ENCODE results near the gene SERBP1. TPM values are rescaled to one million over a fixed set of nuclear protein-coding genes. Genes with fewer than 3 reads are reported as not detected.

The SERBP1 gene
- total RNA-seq, 4 donors from 2014 or later, result 203 to 254 (median 223) TPM

DNA sequence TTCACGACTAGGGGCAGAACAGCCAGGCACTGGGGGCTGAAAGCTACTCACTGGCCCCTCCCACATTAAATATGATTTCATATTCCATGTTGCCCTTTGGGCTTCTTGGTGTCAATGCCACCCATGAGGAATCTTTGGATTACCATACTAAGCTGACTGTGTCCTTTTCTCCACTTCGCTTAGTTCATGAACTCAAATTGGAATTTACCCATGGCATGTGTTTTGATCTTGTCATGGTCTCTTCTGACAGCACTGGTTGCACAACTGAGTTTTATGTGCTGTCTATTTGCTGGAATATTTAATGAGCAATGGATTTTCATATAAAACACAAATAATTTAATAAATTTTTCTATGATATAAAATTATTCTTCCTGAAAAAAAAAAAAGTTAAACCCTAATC, 59.2 kb downstream of the SERBP1 start:
- intact Hi-C loops (cut with DNase I), result no loop called here
- DNase-seq (ENCODE audit: extremely low spot score), result no peak
- no peaks in the 10 kb centered on the region for H3K36me3 ChIP-seq
- no peaks in the 10 kb centered on the region for H3K9me3 ChIP-seq
- TF ChIP-seq EP300 (IDR thresholded peaks at IDR 0.05), result no peak
- TF ChIP-seq POLR2AphosphoS5 (IDR thresholded peaks at IDR 0.05), result no peak
- no peak for TF ChIP-seq POLR2A (IDR thresholded peaks at IDR 0.05; ENCODE audit: low read depth)
- TF ChIP-seq, protein P1, sequence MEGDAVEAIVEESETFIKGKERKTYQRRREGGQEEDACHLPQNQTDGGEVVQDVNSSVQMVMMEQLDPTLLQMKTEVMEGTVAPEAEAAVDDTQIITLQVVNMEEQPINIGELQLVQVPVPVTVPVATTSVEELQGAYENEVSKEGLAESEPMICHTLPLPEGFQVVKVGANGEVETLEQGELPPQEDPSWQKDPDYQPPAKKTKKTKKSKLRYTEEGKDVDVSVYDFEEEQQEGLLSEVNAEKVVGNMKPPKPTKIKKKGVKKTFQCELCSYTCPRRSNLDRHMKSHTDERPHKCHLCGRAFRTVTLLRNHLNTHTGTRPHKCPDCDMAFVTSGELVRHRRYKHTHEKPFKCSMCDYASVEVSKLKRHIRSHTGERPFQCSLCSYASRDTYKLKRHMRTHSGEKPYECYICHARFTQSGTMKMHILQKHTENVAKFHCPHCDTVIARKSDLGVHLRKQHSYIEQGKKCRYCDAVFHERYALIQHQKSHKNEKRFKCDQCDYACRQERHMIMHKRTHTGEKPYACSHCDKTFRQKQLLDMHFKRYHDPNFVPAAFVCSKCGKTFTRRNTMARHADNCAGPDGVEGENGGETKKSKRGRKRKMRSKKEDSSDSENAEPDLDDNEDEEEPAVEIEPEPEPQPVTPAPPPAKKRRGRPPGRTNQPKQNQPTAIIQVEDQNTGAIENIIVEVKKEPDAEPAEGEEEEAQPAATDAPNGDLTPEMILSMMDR (IDR thresholded peaks at IDR 0.05), result no peak
- no peaks in the 10 kb centered on the region for H3K27me3 ChIP-seq
- no peak overlapping the region for H3K27ac ChIP-seq (replicated peaks in 1 of 4)
- 100% methylated on average over 2 of the region's 2 CpGs for WGBS
- H3K4me1 ChIP-seq, result peaks cover 0 to 4% (median 0%) of the 10 kb centered on the region in 4 donors
- no peak overlapping the region for H3K4me3 ChIP-seq

DNA sequence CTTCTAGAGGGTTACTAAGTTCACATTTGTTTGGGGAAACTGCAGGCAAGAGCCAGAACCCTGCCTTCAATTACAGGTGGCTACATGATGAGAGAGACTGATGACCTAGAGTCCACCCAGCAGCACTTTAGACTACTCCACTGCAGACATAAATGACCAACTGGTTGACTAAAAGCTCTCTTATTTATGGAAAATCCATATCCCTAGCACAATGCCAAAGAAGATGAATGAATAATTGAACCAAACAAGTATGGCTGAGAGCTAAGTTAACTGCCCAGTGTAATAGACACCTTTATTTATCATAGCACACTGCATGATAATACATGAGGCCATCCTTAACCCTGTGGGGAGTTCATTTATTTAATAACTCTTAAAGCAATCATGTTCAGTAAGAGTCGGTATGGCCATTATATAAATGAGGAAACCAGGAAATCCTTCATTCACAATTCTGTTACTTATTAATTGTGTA, 62.1 kb downstream of the SERBP1 start:
- Histone ChIP-seq H3K36me3 (no peaks in the 10 kb centered on the region), H3K27ac (replicated peaks in 1 of 4) (no peak overlapping the region), H3K27me3 (no peaks in the 10 kb centered on the region), H3K4me3 (no peak overlapping the region), H3K9me3 (no peaks in the 10 kb centered on the region), H3K4me1 (peaks cover 0 to 4% (median 0%) of the 10 kb centered on the region in 4 donors)
- TF ChIP-seq POLR2AphosphoS5 (IDR thresholded peaks at IDR 0.05), result no peak
- TF ChIP-seq, protein P1 (IDR thresholded peaks at IDR 0.05), result no peak
- TF ChIP-seq EP300 (IDR thresholded peaks at IDR 0.05), result no peak
- TF ChIP-seq POLR2A (IDR thresholded peaks at IDR 0.05; ENCODE audit: low read depth), result no peak
- intact Hi-C loops (cut with DNase I), result no loop called here
- DNase-seq (ENCODE audit: extremely low spot score), result no peak
- WGBS, result 75% methylated on average over 1 of the region's 1 CpG

DNA sequence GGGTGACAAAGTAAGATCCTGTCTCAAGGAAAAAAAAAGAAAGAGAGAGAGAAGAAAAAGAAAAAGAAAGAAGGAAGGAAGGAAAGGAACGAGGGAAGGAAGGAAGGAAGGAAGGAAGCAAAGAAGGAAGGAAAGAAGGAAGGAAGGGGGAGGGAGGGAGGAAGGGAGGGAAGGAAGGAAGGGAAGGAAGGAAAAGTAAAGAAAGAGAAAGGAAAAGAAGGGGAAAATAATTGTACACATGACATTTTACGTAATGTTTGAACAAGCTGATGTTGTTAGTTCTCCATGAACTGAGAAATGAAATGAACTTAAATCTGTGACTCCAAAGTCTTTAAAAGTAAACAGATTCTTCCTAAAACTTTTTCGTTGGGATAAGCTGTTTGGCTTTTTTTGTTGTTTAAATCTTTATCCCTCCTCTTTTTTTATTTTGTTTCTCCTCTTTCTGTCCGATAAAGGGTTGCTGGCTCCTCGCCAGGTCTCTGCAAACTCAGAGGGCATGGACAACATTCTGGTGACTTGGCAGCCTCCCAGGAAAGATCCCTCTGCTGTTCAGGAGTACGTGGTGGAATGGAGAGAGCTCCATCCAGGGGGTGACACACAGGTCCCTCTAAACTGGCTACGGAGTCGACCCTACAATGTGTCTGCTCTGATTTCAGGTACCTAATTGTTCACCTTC, 62.7 kb downstream of the SERBP1 start:
- no peaks in the 10 kb centered on the region for H3K36me3 ChIP-seq
- DNase-seq (ENCODE audit: extremely low spot score), result no peak

DNA sequence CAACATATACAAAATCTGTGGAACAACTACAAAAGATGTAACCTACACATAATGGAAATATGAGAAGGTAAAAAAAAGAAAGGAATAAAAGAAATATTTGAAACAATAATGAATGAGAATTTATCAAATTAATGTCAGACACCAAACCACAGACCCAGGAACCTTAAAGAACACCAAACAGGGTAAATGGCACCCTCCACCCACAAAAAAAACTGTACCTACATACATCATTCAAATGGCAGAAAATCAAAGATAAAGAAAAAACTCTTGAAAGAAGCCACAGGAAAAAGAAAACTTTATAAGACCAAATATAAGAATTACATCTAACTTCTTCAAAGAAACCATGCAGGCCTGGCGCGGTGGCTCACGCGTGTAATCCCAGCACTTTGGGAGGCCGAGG, 68.6 kb downstream of the SERBP1 start:
- Histone ChIP-seq H3K4me1 (no peaks in the 10 kb centered on the region), H3K27me3 (no peaks in the 10 kb centered on the region), H3K27ac (replicated peaks in 1 of 4) (no peak overlapping the region), H3K9me3 (no peaks in the 10 kb centered on the region), H3K36me3 (no peaks in the 10 kb centered on the region), H3K4me3 (no peak overlapping the region)
- TF ChIP-seq POLR2AphosphoS5 (IDR thresholded peaks at IDR 0.05), result no peak
- no peak for TF ChIP-seq EP300 (IDR thresholded peaks at IDR 0.05)
- TF ChIP-seq POLR2A (IDR thresholded peaks at IDR 0.05; ENCODE audit: low read depth), result no peak
- TF ChIP-seq, protein P1 (IDR thresholded peaks at IDR 0.05), result no peak
- 95% methylated on average over 5 of the region's 5 CpGs for WGBS
- DNase-seq (ENCODE audit: extremely low spot score), result no peak
- intact Hi-C loops (cut with DNase I), result no loop called here

More for the DNA sequence above, 62.7 kb downstream of the SERBP1 start:
- H3K9me3 ChIP-seq, result no peaks in the 10 kb centered on the region
- H3K4me1 ChIP-seq, result peaks cover 0 to 4% (median 0%) of the 10 kb centered on the region in 4 donors
- no peaks in the 10 kb centered on the region for H3K27me3 ChIP-seq
- H3K4me3 ChIP-seq, result no peak overlapping the region
- intact Hi-C loops (cut with DNase I), result no loop called here
- no peak for TF ChIP-seq POLR2AphosphoS5 (IDR thresholded peaks at IDR 0.05)
- no peak for TF ChIP-seq POLR2A (IDR thresholded peaks at IDR 0.05; ENCODE audit: low read depth)
- TF ChIP-seq, protein P1 (IDR thresholded peaks at IDR 0.05), result no peak
- no peak for TF ChIP-seq EP300 (IDR thresholded peaks at IDR 0.05)
- H3K27ac ChIP-seq (replicated peaks in 1 of 4), result no peak overlapping the region
- WGBS, result 42% methylated on average over 8 of the region's 8 CpGs
